A204.1 (cell line): ENCODE results near the gene USP34.
"Not testable (repeated sequence)": the region's sequence is repeated elsewhere in the genome, so short reads cannot be mapped to it uniquely, and the experiment has no call there.

Experiments used
- FAIRE-seq: peaks from 2 replicates; lab custom pipeline; 2012; peaks lifted over from hg19 to GRCh38; lab: Jason Lieb, UNC

USP34 gene

DNA sequence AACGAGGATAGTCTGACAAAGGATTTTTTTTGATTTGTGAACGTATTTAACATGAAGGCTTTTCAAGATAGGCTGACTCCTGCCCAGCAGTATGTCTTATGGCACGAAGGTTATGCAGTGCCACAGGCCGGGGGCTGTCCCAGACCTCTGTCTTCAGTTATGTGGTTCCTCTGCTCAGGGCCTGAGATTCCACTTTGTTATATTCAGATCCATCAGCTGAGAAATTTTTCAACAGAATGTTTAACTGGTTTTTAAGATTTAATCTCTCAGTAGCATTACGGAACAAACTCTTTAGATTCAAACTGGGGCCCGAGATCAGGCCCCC lies 288.9 kb downstream of the USP34 start:
- no peak for FAIRE-seq

GRCh38 chr2:61181382-61182058 lies 289.4 kb downstream of the USP34 start:
- FAIRE-seq: no peak

GRCh38 chr2:61180686-61181085 lies 290.2 kb downstream of the USP34 start:
- FAIRE-seq: no peak

- no peak for FAIRE-seq
These were observed 290.9 kb downstream of the USP34 start for GRCh38 chr2:61179701-61180639.

- no peak for FAIRE-seq
These were observed 292.0 kb downstream of the USP34 start for GRCh38 chr2:61178603-61179545.

DNA sequence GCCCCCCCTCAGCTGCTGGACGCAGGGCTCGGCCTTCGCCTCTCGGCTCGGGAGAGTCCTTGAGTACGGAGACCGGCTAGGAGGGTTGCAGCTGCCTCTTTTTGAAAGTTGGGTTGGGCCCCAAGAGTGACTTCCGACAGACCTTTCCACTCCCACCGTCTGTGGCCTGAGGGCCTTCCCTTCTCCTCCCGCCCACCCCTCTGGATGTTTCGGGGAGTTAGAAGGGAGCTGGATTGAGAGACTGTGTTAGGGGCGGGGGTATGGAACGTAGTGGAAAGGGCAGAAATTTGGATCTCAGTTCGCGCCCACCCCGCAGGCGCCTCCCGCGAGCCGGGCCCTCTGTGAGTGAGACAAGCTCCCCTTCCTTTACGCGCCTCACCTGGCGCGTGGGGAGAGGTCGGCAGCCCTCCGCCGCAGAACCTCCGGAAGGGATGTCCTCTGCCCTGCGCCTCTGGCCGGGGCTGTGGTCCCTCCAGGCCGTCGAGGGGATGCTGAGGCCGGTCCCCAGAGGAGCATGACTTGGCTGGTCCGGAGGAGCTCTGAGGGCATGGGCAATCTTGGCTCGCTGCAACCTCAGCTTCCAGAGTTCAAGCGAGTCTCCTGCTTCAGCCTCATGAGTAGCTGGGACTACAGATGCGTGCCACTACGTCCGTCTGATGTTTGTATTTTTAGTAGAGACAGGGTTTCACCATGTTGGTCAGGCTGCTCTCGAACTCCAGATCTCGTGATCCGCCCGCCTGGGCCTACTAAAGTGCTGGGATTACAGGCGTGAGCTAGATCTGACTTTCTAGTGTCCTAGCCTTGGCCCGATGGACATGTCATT lies 292.9 kb downstream of the USP34 start:
- FAIRE-seq: no peak

GRCh38 chr2:61176755-61177726 lies 293.8 kb downstream of the USP34 start:
- no peak for FAIRE-seq

GRCh38 chr2:61175036-61175435 lies 295.9 kb downstream of the USP34 start:
- FAIRE-seq: no peak

DNA sequence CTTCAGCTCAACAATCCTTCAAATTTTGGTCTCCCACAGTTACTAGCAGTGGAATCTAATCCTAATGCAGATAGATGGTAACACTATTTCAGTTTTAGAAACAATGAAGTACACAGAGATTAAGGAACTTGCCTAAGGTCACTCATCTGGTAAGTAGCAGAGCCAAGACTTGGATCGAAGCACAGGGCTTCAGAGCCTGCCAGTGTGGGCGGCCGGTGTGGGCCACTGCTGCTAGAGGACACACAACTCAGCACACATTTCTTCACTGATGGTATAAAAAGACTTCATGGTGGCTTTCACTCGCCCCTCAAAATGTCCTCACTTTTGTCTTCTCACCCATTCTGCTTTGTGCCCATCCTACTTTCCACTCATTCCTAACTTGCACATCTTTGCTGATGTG lies 297.8 kb downstream of the USP34 start:
- no peak for FAIRE-seq

GRCh38 chr2:61172671-61173070 lies 298.2 kb downstream of the USP34 start:
- no peak for FAIRE-seq

DNA sequence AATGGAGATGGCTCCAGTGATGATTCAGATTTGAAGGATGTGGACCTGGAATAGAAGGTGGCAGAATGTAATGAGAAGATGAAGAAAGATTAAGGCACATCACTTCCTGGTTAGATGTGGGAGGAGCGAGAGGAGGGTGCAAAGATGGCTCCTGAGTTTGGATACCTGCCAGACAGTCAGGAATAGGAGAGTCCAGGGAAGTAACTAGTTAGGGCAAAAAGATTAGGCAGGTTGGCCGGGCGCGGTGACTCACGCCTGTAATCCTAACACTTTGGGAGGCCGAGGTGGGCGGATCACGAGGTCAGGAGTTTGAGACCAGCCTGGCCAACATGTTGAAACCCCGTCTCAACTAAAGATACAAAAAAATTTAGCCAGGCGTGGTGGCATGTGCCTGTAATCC lies 303.3 kb downstream of the USP34 start:
- no peak for FAIRE-seq

- no peak for FAIRE-seq
These were observed 304.9 kb downstream of the USP34 start for GRCh38 chr2:61165946-61166345.

DNA sequence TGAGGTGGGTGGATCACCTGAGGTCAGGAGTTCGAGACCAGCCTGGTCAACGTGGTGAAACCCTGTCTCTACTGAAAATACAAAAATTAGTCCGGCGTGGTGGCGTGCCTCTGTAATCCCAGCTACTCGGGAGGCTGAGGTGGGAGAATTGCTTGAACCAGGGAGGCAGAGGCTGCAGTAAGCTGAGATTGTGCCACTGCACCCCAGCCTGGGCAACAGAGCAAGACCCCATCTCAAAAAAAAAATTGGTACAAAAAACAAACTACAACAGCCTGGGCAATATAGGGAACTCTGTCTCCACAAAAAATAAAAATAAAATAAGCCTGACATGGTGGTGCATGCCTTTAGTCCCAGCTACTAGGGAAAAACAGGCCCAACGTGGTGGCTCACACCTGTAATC lies 305.8 kb downstream of the USP34 start:
- not testable (repeated sequence) for FAIRE-seq

DNA sequence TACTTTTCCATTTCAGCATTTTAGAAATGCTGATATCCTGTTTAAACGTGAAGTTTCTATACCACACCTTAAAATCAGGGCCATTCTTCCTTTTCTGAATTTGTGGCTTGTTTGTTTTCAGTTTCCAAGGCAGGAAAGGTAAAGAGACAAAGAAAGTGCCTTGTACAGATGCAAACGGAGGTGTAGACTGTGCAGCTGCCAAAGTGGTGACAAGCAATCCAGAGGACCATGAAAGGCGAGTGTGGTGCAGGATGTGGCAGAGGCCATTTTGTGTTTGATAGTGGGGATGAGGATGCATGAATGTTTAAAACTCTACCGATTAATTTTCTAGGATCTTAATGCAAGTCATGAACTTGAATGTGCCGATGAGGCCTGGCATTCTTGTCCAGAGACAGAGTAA lies 308.2 kb downstream of the USP34 start:
- FAIRE-seq: no peak

GRCh38 chr2:61161888-61162287 lies 309.0 kb downstream of the USP34 start, which contains the start of gene C2orf74:
Gene C2orf74 (plus strand): TSS chr2:61162188. CDS start chr2:61162515, 327 bp downstream.
- no peak for FAIRE-seq

GRCh38 chr2:61158356-61158955 lies 312.4 kb downstream of the USP34 start:
- FAIRE-seq: no peak

DNA sequence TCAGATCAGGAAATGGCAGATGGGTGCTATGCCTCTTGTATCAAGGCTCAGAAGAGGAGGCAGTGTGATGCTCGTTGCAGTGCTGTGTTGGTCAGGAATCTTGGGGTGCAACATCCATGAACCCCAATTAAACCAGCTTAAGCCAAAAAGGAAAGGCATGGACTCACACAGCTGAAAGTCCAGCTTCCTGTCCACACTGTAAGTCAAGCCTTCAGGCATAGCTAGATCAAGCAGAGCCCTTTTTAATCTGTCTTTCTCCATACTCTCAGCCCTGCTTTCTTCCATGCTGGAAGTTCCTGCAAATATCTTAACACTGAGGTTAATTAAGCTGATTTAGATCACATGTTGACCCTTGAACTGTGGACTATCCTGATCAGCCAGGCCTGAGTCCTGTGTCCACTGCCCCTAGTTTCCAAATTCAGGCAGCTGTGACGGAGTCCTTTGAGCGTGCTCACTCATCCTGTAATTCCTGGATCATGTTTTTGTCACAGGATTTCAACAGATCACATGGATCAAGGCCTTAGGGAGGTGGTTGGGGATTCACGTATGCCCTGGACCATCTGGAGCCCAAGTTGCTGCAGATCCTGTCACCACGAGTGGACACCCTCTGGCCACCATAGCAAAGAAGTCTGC lies 313.4 kb downstream of the USP34 start:
- FAIRE-seq: no peak

DNA sequence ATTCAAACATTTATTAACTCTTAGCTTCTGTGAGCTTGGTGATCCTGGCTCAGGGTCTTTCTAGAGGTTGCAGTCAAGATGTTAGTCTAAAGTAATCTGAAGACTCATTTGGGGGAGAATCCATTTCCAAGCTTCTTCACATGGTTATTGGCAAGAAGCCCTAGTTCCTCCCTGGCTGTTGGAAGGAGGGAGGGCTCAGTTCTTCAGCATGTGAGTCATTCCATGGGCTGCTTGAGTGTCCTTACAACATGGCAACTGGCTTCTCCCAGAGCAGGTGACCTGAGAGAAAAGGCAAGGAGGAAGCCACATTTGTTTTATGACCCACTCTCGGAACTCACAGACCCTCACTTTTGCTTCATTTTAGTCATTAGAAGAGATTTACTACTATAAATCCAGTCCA lies 319.5 kb downstream of the USP34 start:
- no peak for FAIRE-seq

GRCh38 chr2:61149074-61149473 lies 321.8 kb downstream of the USP34 start:
- no peak for FAIRE-seq
